Measurements from ENCODE around the gene C1orf210.

Gene C1orf210

GRCh38 chr1:43316738-43317520 is 31.5 kb upstream of the C1orf210 start:
- peak; percentile 2 for TF ChIP-seq CTCF (IDR thresholded peaks at IDR 0.05; ENCODE audit: insufficient read depth, low read depth, low read length, missing control alignments)
- DNase-seq (ENCODE audit: low read depth), result no peak
- H3K4me3 ChIP-seq (ENCODE audit: low read depth, low read length), result no peak overlapping the region

- no peak for DNase-seq (ENCODE audit: low read depth)
- TF ChIP-seq CTCF (IDR thresholded peaks at IDR 0.05; ENCODE audit: insufficient read depth, low read depth, low read length, missing control alignments), result no peak
Observed at GRCh38 chr1:43315963-43316737, 30.8 kb upstream of the C1orf210 start.

GRCh38 chr1:43315481-43315880 is 30.1 kb upstream of the C1orf210 start:
- TF ChIP-seq CTCF (IDR thresholded peaks at IDR 0.05; ENCODE audit: insufficient read depth, low read depth, low read length, missing control alignments), result no peak
- H3K4me3 ChIP-seq (ENCODE audit: low read depth, low read length), result no peak overlapping the region
- no peak for DNase-seq (ENCODE audit: low read depth)

More at GRCh38 chr1:43315963-43316737, 30.8 kb upstream of the C1orf210 start:
- H3K4me3 ChIP-seq (ENCODE audit: low read depth, low read length), result no peak overlapping the region

GRCh38 chr1:43314233-43314632 is 28.9 kb upstream of the C1orf210 start:
- H3K4me3 ChIP-seq (ENCODE audit: low read depth, low read length), result no peak overlapping the region
- no peak for DNase-seq (ENCODE audit: low read depth)
- no peak for TF ChIP-seq CTCF (IDR thresholded peaks at IDR 0.05; ENCODE audit: insufficient read depth, low read depth, low read length, missing control alignments)

GRCh38 chr1:43313771-43314170 is 28.4 kb upstream of the C1orf210 start:
- no peak overlapping the region for H3K4me3 ChIP-seq (ENCODE audit: low read depth, low read length)

More at GRCh38 chr1:43313771-43314170, 28.4 kb upstream of the C1orf210 start:
- no peak for DNase-seq (ENCODE audit: low read depth)
- no peak for TF ChIP-seq CTCF (IDR thresholded peaks at IDR 0.05; ENCODE audit: insufficient read depth, low read depth, low read length, missing control alignments)
